SW 1271 (cell line): ENCODE measurements around the gene COQ4.
"Not testable (repeated sequence)": the region's sequence is repeated elsewhere in the genome, so short reads cannot be mapped to it uniquely, and the experiment has no call there.

Experiments
- DNase-seq, 2 experiments: peaks; one replicate each; lab custom pipeline; 2025; lab: John Stamatoyannopoulos, UW

The COQ4 gene

DNA sequence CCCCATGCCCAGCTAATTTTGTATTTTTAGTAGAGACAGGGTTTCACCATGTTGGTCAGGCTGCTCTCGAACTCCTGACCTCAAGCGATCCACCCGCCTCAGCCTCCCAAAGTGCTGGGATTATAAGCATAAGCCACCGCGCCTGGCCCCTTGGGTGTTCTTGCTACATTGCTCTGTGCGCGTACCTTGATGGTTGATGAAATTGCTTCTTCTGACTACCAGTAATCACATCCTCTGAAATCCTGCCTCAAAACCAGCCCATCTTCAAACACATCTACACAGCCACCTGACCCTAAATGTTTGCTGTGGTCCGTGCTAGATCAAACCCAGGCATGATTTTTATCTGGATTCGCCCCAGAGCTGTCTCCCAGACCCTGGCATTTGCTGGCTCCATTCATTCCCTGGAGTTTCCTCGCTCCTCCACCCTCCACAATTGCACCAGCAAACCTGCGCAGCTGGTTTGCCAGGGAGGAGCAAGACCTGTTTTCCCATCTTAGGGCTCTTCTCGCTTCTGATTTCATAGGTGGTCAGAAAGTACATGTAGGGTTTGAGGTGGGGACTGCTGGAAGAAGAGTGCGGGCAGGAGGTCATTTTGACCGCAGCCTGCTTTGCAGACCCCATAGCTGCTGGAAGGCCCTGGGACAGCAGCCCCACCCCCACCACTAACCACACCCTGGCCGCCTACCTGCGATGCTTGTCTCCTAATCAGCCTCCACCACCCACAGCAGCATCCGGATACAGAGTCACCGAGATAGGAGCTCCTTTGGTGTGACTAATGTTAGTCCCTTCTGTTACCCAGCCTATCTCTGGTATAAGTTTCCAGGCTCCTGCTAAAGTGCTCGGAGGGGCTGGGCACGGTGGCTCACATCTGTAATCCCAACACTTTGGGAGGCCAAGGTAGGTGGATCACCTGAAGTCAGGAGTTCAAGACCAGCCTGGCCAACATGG is 23.8 kb upstream of the COQ4 start:
- DNase-seq: no peak

DNA sequence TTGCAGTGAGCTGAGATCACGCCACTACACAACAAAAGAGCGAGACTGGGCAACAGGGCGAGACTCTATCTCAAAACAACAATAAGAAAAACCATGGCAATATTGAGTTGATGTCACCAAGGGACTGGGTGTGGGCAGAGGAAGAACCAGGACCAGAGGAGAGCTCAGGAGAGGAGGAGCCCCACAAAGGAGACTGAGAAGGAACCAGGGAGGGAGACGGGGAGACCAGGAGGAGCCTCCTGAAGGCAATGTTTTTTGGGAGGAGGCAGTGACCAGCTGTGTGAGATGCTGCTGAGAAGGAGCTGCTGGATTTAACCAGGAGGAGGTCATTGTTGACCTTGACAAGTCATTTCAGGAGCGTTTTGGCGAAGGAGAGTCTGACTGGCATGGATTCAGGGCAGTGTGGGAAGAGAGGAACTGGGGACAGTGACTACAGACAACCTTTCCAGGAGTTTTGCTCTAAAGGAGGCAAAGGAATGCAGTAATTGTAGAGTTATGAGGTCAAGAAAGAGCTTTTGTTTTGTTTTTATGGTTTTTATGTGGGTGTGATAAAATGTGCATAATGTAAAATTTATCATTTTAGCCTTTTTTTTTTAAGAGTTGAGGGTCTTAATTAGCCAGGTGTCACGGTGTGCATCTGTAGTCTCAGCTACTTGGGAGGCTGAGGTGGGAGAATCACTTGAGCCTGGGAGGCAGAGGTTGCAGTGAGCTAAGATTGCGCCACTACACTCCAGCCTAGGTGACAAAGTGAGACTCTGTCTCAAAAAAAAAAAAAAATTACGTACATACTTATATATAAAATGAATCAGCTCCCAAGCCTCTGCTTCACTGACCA is 18.3 kb upstream of the COQ4 start:
- no peak for DNase-seq

DNA sequence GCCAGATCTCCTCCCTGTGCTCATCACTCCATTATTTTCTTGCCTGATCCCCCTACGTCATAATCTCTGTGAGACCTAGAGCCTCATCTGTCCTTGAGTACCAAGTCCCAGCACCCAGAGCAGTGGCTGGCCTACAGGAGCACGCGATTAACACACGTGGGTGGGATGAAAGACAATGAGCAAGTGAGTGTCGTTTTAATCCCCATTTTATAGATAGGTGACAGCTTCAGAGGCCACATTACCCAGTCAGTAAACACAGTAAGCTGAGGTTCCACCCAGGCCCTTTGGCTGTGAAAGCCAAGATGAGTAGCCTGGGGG is 17.7 kb upstream of the COQ4 start:
- no peak for DNase-seq

DNA sequence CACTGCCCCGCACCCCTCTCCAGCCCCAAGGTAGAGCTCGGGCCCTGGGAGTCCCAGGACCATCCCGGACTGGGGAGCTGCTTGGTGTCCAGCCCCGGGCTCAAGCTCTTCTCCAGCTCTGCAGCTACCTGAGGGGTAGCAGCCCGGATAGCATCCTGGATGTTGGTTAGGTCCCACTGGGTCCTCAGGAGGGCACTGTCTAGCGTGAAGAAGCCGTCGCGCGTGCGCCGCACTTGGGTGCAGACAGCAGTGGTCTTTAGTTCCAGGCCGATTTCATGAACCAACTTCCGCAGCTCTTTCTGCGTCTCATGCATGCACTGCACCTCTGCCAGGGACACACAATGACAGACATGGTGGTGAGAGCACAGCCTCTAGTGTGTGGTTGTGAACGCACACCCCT is 13.1 kb upstream of the COQ4 start:
- no peak for DNase-seq

DNA sequence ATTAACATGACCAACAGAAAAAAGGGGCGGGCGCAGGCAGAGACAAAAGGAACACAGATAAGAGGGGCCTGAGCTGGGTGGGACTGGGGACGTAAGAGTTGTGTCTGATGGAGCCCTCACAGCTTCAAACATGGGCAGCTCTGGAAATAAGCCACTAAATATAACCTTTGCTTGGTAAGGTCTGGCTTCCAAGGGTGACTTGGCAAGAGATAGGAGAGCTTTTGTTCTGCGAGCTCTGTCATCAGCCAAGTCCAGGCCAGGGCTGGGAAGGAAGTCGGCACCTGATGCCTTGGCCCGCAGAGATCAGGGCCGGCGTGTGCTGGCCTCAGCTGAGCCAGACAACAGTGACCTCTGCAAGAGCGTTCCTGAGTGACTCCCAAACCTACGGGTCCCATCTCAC is 12.2 kb upstream of the COQ4 start:
- DNase-seq: no peak

DNA sequence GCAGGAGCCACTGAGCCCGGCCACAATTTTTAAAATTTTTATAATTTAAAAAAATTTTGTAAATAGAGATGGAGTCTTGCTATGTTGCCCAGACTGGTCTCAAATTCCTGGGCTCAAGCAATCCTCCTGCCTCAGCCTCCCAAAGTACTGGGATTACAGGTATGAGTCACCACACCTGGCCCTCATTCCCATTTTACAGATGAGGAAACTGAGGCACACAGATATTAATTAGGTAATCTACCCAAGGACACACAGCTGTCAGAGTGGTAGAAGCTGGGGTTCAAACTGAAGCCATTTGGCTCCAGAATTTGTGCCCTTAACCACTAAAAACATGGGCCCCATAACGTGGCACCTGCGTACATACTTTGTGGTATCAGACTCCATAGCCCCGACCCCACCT is 7.9 kb upstream of the COQ4 start:
- no peak for DNase-seq

DNA sequence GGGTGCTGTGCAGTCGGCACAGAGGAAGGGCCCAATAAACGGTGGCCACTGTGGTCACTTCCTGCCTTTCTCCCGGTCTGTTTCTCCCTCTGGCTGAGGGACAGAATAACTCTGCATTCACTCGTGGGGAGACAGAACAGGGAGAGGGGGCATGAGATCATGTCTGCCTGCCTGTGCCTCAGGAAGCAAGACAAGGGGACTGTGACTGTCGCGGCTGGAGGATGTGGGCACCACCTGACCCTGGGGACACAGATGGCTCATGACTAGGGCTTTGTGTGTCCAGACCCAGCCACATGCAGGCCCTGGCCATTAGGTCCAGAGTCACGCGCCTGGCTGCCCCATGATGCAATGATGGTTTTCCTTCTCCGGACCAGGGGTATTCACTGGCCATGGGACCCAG is 6.2 kb upstream of the COQ4 start:
- no peak for DNase-seq

DNA sequence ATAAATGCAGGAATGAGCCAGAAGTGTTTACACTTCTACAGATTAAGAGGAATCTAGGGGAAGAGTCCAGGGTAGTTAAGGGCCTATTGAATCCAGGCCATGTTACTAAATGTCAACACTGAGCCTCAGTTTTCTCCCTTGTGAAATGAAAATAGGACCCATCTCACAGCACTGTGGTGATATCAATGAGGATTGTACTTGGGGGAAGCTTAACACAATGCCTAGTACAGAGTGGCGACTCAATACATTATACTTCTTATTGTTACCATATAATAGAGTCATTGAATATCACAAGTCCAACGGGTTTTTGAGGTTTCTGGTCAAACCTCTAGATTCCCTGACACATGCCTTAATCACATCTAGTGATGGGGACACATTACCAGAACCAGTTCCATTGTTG is 5.0 kb upstream of the COQ4 start:
- DNase-seq: no peak

DNA sequence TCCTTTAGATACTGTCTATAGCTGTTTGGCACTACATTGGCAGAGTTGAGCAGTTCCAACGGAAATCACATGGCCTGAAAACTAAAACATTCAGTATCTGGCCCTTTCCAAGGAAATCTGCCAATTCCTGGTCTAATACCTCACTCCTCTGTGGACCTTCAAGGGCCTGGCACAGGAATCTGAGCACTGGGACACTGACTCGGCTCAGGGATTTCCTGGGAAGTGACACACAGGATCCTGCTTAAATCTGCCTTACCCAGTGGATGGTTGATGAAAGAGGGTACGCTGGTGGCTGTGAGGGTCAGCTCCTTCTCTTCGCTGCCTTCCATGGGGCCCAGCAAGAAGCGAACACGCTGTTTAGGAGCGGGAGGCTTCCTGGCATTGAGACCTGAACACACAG is 1.3 kb upstream of the COQ4 start:
- DNase-seq: no peak

DNA sequence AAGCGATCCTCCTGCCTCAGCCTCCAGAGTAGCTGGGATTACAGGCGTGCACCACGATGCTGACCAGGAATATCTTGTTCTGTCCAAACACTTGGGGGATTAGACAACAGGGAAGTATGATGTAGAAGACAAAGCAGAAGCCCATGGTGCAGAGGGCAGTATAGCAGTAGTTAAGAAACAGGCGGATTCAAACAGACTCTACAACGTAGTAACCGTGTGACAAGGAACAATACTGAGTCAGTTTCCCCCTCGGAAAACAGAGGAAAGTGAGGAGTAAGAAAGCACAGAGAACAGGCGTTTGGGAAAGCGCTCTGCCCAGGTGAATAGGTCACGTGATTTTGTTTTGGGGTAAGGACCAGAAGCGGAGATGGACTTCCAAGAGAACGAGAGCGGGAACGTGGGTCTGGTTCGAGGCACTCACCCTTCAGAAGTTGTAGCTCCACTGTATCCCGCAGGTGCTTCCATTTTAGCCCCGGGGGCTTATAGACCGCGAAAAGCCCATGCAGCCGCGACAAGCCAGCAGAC is 698 bp upstream of the COQ4 start:
- peak in 1 of 2 experiments; percentile 87 for DNase-seq

DNA sequence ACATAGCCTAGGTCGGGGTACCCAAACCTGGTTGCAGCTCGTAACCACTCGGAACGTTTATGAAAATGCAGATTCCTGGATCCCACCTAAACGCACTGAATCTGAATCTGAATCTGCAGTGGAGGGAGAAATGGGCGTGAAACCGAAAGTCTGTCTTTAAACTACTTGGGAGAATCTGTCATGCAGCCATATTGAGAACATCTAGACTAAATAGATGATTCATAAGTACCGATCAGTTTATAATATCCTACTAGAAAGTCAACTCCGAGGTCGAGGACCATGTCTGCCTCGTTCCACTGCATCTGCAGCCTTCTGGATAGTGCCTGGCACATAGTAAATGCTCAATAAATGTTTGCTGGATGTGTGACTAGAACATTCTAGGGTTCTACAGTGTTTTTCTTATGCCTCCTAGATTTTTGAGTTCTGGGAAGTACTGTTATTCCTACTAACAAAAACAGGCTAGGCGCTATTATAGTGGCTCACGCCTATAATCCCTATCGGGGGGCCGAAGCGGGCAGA is 632 bp downstream of the COQ4 start:
- no peak for DNase-seq

DNA sequence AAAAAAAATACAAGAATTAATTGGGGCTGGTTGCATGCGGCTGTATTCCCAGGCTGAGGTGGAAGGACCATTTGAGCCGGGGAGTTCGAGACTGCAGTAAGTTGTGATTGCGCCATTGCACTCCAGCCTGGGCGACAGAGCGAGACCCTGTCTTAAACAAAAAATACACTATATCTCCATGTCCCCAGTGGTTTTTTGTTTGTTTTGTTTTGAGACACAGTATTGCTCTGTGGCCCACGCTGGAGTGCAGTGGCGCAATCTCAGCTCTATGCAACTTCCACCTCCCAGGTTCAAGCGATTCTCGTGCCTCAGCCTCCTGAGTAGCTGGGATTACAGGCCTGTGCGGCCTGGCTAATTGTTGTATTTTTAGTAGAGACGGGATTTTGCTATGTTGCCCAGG is 1.2 kb downstream of the COQ4 start:
- no peak for DNase-seq

DNA sequence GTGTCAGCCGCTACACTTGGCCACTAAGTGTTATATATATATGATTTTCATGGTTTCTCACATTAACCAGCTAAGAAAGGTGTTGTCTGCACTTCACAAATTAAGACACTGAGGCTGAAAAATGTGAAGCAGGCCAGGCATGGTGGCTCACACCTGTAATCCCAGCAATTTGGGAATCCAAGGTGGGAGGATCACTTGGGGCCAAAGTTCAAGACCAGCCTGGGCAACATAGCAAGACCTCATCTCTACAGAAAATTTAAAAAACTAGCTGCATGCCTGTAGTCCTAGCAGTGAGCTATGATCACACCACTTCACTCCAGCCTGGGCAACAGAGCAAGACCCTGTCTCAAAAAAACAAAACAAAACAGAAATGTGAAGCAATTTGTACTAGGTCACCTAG is 1.8 kb downstream of the COQ4 start:
- no peak for DNase-seq

DNA sequence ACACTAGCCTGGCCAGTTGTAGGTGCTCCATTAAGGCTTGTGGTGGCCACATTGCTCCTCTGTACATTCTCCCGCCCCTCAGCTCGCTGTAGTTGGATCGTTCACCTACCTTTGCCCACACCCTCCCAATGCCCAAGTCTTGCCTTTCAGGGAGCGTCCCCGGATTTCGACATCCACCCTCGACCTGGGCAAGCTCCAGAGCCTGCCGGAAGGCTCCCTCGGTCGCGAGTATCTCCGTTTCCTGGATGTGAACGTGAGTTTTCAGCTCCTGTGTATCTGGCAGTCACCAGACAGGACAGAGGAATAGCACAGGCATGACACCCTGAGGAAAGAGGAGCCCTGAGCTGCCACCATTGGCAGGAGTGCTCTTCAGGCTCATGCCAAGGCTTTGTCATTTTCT is 3.0 kb downstream of the COQ4 start:
- DNase-seq: no peak

DNA sequence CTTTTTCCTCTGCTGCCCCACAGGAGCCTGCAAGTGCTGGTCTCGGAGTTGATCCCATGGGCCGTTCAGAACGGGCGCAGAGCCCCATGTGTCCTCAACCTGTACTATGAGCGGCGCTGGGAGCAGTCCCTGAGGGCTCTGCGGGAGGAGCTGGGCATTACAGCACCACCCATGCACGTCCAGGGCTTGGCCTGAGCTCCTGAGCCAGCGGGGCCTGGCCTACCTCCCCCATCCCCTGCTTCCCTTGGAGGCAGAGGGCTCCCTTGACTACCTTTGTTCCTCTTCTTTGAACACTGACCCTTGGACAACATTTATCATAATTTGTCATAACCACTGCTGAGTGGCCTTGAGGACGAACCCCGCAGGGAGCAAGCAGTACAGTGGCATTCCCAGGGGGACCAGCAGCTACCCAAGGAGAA is 10.8 kb downstream of the COQ4 start:
- no peak for DNase-seq

DNA sequence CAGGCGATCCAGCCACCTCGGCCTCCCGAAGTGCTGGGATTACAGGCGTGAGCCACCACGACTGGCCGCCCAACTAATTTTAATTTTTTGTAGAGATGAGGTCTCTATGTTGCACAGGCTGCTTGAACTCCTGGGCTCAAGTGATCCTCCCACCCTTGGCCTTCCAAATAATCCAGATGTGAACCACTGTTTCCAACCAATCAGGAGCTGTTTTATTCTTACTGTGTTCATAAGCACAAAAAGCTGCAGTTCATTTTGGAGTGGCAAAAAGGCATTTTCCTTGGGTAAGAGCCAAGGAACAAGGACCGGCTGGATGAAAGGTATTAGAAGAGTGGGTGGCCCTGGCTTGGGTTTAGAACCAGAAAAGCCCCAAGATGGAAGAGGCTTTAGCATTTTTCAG is 12.5 kb downstream of the COQ4 start:
- no peak for DNase-seq

DNA sequence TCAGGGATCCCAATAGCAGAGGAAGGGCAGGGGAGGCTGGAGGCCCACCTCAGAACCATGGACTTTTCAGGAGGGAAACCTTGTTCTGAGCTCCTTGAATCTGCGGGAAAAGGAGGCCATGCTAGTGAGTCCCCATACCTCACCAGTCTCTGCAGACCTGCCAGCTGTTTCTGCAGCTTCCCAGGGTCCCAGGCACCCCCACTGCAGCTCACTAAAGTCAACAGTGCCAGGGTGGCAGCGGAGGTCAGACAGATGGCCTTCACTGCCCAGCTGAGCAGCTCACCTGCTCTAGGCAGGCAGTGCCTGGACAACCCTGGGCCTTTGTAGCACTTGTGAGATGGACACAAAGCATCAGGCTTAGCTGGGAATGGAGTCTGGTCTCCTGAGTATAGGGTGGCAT is 13.3 kb downstream of the COQ4 start:
- DNase-seq: no peak

DNA sequence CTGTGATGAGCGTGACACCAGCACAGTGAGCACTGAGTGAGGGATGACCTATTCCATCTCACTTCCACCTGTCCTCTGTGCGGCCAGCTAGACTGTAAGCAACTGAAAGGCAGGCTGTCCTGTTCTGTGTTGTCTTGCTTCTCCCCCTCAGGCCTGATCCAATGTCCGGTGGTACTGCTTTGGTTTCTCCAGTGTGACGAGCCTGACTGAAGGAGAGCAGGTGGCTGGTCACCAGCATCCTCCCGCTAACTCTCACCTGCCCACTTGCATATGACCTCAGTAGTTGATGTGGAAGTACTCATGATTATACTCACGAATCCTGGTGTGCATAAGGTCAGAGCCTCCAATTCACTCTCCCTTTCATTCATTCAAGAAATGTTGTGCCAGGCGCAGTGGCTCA is 15.3 kb downstream of the COQ4 start:
- no peak for DNase-seq

DNA sequence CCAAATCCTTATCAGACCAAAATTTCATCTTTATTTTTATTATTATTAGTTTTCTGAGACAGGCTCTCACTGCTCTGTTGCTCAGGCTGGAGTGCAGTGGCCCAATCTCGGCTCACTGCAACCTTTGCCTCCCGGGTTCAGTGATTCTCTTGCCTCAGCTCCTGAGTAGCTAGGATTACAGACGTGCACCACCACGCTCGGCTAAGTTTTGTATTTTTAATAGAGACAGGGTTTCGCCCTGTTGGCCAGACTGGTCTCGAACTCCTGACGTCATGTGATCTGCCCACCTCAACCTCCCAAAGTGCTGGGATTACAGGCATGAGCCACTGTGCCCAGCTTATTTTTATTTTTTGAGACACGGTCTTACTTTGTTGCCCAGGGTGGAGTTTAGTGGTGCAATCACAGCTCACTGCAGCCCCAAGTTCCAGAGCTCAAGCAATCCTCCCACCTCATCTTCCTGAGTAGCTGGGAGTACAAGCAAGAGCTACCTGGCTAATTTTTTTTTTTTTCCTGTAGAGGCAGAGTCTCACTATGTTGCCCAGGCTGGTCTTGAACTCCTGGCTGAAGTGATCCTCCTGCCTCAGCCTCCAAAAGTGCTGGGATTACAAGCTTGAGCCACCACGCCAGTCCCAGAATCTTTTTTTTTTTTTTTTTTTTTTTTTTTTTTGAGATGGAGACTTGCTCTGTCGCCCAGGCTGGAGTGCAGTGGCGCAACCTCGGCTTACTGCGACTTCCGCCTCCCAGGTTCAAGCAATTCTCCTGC is 16.4 kb downstream of the COQ4 start:
- DNase-seq: not testable (repeated sequence)

DNA sequence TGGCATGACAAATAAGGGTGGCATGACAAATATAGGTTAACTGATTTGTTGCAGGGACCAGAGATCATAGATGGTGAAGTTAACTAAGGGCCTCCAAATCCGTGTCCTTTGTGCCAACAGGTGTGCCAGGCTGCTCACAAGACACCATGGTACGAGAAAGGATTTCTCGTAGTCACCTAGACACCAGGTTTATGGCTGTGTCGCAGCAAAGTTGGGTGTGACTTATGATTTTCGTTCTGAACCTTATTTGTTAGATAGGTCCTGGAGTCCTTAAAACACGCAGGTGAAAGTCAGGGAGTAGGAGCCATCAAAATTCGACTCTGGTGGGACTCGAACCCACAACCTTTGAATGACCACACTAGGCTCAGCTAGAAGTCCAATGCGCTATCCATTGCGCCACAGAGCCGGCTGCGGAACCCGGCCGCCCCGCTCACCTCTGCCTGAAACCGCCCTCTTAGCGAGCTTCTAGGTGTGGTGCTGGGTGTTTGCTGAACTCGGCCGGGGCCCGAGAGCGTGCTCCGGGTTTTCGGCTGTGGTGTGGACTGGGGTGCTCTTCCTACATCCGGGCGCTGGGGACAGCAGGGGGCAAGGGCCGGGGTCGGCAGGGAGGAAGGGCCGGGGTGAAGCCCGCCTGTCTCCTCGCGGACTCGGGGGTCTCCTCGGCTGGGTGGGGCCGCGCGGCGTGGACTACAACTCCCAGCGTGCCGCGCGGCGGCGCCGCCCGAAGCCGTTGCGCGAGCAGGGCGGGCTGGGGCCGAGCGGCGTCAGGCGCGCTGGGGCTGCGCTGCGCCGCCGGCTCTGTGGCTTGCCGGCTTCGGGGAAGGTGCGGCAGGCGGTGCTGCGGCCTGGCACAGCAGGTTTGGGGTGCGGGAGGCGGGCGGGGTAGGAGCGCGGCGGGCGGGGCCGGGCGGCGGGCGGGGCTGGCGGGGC is 17.4 kb downstream of the COQ4 start, which contains the start of gene SLC27A4:
Gene SLC27A4 (plus strand): TSS at position 767 of the 930 bp plus-strand sequence. CDS start 2,606 bp downstream, outside the sequence.
- peak; percentile 50 to 73 for DNase-seq
